Measurements from ENCODE around the gene HACD2. TPM values are rescaled to one million over a fixed set of nuclear protein-coding genes. Genes with fewer than 3 reads are reported as not detected.

Gene HACD2
- total and polyA plus RNA-seq, 7 donors: 3.7 to 7.9 (median 5.7) TPM

DNA sequence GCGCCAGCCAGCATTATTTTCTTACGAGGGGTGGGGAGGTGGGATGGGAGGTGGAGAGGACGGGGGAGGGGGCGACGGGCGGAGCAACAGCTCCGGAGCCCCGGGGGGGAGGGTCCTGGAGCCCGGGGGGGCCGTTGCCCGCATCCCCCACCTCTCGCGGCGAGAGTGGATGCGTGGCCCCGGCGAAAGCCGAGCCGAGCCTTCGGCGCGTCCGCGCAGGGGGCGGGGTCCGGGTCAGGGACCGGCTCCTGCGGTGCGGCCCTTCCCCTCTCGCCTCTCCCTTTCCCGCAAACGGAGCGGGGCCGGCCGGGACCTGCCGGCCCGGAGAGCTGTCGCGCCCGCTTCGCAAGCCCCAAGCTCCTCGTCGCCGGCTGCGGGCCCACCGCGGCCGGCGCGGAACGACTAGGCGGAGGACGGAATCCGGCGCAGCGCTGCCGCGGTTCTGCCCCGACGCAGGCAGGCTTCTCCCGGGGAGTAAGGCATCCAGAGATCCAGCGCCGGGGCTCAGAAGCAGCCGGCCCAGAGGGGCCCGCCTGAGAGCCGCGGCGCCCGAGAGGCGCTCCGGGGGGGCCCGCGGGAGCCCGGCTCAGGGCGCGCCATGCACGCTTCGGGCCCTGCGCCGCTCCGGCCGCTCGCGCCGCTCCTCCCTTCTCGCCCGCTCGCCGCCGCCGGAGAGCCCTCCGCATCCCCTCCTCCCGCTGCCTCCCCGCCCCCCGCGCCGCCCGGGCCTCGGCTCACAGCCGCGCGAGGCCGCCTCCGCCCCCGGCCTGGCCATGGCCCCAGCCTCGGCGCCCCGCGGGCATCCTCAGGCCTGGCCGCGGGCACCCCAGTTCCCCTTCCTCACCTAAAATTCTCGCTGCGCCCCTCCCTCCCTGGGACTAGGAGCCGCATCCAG is 135.5 kb downstream of the HACD2 start:
- peak overlapping the region; percentile 55 for H3K27ac ChIP-seq
- intact Hi-C loops (cut with DNase I): loop anchor here in 1 of 2 donors (5.0 kb wide), 1 partner anchor 38 kb away; no protein-coding TSS in a partner anchor
- ATAC-seq: peak; percentile 40 to 60 (median 50)

DNA sequence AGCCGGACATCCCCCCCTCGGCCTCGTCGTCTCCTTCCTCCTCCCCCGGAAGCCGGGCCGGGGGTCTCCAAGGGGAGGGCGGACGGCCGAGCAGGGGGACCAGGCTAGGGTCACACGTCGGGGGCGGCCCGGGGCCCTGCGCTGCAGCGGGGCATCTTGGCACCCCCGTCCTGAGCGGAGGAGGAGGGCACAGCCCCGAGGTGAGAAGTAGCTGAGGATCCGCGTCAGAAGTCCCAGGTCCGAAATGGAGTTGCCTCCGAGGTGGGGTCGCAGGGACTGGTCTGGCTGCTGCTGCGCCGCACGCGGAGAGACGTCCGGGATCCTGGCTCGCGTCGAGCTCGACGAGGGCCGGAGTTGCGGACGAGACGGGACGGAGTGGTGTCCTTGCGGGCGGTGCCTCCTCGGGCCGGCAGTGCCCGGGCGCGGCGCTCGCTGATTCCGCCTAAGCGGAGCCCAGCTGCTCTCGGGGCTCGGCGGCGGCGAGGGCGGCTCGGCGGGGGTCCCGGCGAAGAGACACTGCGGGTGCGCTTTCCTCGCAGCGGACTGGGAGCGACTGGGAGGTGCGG is 136.2 kb downstream of the HACD2 start, which contains the start of gene ADCY5:
Gene ADCY5, minus strand, starts transcription at position 555 of the 566 bp plus-strand sequence. Its CDS starts 545 bp downstream, at position 10.
- Histone ChIP-seq H3K4me1 (no peaks in the 10 kb centered on the region), H3K27ac (peak within 1 kb of the TSS; percentile 55), H3K9me3 (no peaks in the 10 kb centered on the region), H3K36me3 (ENCODE audit: insufficient read depth in 1 of 2, low read depth in 1 of 2) (no peaks in the 10 kb centered on the region), H3K4me3 (peak within 1 kb of the TSS; percentile 72), H3K27me3 (ENCODE audit: insufficient read depth in 3 of 3, low read length in 2 of 3) (peaks cover 0 to 67% (median 18%) of the 10 kb centered on the region in 3 donors)
- DNase-seq: peak; percentile 19 to 56
- intact Hi-C loops (cut with DNase I): loop anchor here in 1 of 2 donors (5.0 kb wide), 1 partner anchor 39 kb away; no protein-coding TSS in a partner anchor
- ATAC-seq: peak; percentile 25 to 61 (median 40)
- 0 to 1% (median 1%) methylated on average over 45 to 67 of the region's 67 CpGs for WGBS, 3 donors
- TF ChIP-seq, protein P1, sequence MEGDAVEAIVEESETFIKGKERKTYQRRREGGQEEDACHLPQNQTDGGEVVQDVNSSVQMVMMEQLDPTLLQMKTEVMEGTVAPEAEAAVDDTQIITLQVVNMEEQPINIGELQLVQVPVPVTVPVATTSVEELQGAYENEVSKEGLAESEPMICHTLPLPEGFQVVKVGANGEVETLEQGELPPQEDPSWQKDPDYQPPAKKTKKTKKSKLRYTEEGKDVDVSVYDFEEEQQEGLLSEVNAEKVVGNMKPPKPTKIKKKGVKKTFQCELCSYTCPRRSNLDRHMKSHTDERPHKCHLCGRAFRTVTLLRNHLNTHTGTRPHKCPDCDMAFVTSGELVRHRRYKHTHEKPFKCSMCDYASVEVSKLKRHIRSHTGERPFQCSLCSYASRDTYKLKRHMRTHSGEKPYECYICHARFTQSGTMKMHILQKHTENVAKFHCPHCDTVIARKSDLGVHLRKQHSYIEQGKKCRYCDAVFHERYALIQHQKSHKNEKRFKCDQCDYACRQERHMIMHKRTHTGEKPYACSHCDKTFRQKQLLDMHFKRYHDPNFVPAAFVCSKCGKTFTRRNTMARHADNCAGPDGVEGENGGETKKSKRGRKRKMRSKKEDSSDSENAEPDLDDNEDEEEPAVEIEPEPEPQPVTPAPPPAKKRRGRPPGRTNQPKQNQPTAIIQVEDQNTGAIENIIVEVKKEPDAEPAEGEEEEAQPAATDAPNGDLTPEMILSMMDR (IDR thresholded peaks at IDR 0.05): no peak

More for the DNA sequence above, 135.5 kb downstream of the HACD2 start:
- H3K36me3 ChIP-seq (ENCODE audit: insufficient read depth in 1 of 2, low read depth in 1 of 2): no peaks in the 10 kb centered on the region
- 0 to 1% (median 0%) methylated on average over 49 to 114 of the region's 114 CpGs for WGBS, 3 donors
- H3K27me3 ChIP-seq (ENCODE audit: insufficient read depth in 3 of 3, low read length in 2 of 3): peaks cover 0 to 73% (median 16%) of the 10 kb centered on the region in 3 donors
- no peaks in the 10 kb centered on the region for H3K4me1 ChIP-seq
- H3K9me3 ChIP-seq: no peaks in the 10 kb centered on the region
- peak; percentile 40 to 57 for DNase-seq
- H3K4me3 ChIP-seq: peak overlapping the region; percentile 72
- TF ChIP-seq, protein P1 (IDR thresholded peaks at IDR 0.05): no peak

DNA sequence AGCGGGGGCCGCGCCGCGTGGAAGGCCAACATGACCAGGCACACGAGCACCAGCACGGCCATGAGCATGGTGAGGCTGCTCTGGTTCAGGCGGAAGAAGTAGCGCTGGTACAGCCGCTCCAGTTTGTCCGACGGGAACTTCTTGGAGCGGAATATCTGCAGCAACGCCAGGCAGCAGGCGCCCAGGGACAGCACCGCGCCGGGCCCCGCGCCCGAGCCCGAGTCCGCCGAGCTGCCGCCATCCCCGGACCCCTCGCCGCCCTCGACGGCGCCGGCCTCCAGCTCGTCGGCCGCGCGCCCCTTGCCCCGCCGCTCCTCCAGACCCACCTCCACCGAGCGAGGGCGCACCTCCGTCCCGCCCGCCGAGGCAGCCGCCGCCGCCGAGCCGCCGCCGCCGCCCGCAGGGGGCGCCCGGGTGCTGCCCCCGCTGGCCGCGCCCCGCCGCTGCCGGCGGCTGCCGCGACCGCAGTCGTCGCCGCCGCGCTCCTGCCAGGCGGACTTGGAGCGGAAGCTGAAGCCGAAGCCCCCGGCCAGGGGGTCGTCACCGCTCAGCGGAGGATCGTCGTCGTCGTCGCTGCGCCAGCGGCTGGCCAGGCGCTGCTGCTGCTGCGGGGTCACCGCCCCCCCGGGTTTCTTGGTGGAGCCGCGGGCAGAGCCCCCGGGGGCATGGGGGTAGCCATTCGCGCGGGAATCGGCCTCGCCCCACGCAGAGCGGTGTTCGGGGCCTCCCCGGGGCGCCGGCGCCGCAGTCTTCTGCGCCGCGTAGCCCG is 136.9 kb downstream of the HACD2 start:
- DNase-seq: peak in 1 of 2 donors; percentile 59
- H3K27ac ChIP-seq: peak overlapping the region; percentile 55
- ATAC-seq: peak; percentile 48 to 74 (median 60)
- TF ChIP-seq, protein P1 (IDR thresholded peaks at IDR 0.05): peak; percentile 39
- no peaks in the 10 kb centered on the region for H3K9me3 ChIP-seq
- H3K27me3 ChIP-seq (ENCODE audit: insufficient read depth in 3 of 3, low read length in 2 of 3): peaks cover 0 to 64% (median 18%) of the 10 kb centered on the region in 3 donors
- no peaks in the 10 kb centered on the region for H3K36me3 ChIP-seq (ENCODE audit: insufficient read depth in 1 of 2, low read depth in 1 of 2)
- intact Hi-C loops (cut with DNase I): loop anchor here in 1 of 2 donors (5.0 kb wide), 1 partner anchor 39 kb away; no protein-coding TSS in a partner anchor
- WGBS, 3 donors: 13 to 22% (median 15%) methylated on average over 72 to 110 of the region's 110 CpGs
- no peaks in the 10 kb centered on the region for H3K4me1 ChIP-seq
- H3K4me3 ChIP-seq: peak overlapping the region; percentile 72

DNA sequence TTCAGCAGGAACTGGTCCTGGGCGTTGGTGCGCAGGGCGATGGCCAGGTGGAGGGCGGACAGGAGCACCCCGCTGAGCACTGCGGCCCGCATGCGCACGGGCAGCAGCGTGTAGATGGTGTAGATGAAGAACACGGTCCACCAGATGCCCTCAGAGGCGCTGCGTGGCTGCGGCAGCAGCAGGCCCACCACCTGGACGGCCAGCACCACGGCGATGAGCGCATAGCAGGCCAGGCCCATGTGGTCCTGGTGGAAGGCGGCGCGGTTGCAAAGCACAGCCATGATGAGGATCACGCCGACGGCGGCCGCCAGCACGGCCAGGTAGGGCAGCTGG is 137.5 kb downstream of the HACD2 start:
- TF ChIP-seq, protein P1 (IDR thresholded peaks at IDR 0.05): no peak
- ATAC-seq: no peak
- 92 to 93% (median 93%) methylated on average over 27 of the region's 27 CpGs for WGBS, 3 donors
- no peak overlapping the region for H3K27ac ChIP-seq
- intact Hi-C loops (cut with DNase I): loop anchor here in 1 of 2 donors (5.0 kb wide), 1 partner anchor 40 kb away; no protein-coding TSS in a partner anchor
- H3K36me3 ChIP-seq (ENCODE audit: insufficient read depth in 1 of 2, low read depth in 1 of 2): no peaks in the 10 kb centered on the region
- H3K9me3 ChIP-seq: no peaks in the 10 kb centered on the region
- DNase-seq: no peak
- H3K27me3 ChIP-seq (ENCODE audit: insufficient read depth in 3 of 3, low read length in 2 of 3): peaks cover 0 to 64% (median 18%) of the 10 kb centered on the region in 3 donors
- H3K4me3 ChIP-seq: peak overlapping the region; percentile 44
- no peaks in the 10 kb centered on the region for H3K4me1 ChIP-seq

All from psoas muscle (tissue), 8 donors.